GM12864 (cell line): ENCODE data around the gene VWA5A.
A peak's percentile ranks its signal among the peaks of the same experiment; 100 is the strongest.

Experiments used
- DNase-seq: peaks from one replicate; pipeline ENCODE4 v3.0.0-alpha.2; 2011; ENCODE audit warnings: low read depth
- H3K4me3 ChIP-seq: 2 replicates; pipeline ENCODE4 v1.5.1; 2011; ENCODE audit warnings: mild to moderate bottlenecking, low read depth, low read length, control low read depth
- CTCF ChIP-seq: IDR thresholded peaks from 2 replicates; pipeline ENCODE4 v1.5.1; 2011; ENCODE audit warnings: low read depth, mild to moderate bottlenecking, moderate library complexity, low read length, control low read depth, inconsistent platforms; ENCODE audit errors: missing control alignments

VWA5A gene

GRCh38 chr11:124193221-124194010 lies 78.2 kb downstream of the VWA5A start:
- DNase-seq: no peak
- no peak for TF ChIP-seq CTCF
- H3K4me3 ChIP-seq: no peak overlapping the region

- no peak for TF ChIP-seq CTCF
- DNase-seq: no peak
- H3K4me3 ChIP-seq: no peak overlapping the region
These were observed 79.3 kb downstream of the VWA5A start for GRCh38 chr11:124194293-124195188.

GRCh38 chr11:124195189-124195734 lies 80.0 kb downstream of the VWA5A start:
- TF ChIP-seq CTCF: peak; percentile 83
- no peak overlapping the region for H3K4me3 ChIP-seq
- DNase-seq: peak; percentile 26
